OCI-LY1 (cell line): ENCODE data around the gene EPHB2.

Source experiments
- EZH2 ChIP-seq: fragments of 200-600 bp; sonication (generic), shearing (Covaris generic); IDR thresholded peaks from 2 replicates; pipeline ENCODE4 v1.8.0; 2017; ENCODE audit warnings: borderline replicate concordance, mixed run types, mild to moderate bottlenecking, antibody characterized with exemption, low read length, moderate library complexity, mixed read lengths
- TF ChIP-seq, protein P1 (sequence below): fragments of 200-600 bp; sonication (generic), shearing (Covaris generic); IDR thresholded peaks from 2 replicates; pipeline ENCODE4 v1.5.1; 2017; ENCODE audit warnings: mild to moderate bottlenecking, antibody characterized with exemption, low read length, moderate library complexity, mixed read lengths

DNA sequence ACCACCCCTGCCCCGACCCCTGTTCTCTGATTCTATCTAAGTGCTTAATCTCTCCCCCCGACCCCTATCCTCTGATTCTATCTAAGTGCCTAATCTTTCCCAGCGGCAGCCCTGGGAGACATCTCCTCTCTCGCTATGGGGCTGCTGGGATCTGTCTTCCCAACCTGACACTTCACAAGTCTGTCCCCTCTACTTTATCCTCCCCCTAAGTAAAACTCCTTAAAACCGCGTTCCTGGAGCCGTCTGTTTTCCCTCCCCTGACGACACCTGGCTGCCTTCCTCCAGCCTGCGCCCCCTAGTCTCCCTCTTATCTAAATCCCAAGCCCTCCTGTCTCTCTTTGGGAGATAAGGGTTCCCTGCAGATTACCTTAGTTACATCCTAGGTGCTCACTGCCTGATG lies 30.5 kb downstream of the EPHB2 start:
- TF ChIP-seq, protein P1, sequence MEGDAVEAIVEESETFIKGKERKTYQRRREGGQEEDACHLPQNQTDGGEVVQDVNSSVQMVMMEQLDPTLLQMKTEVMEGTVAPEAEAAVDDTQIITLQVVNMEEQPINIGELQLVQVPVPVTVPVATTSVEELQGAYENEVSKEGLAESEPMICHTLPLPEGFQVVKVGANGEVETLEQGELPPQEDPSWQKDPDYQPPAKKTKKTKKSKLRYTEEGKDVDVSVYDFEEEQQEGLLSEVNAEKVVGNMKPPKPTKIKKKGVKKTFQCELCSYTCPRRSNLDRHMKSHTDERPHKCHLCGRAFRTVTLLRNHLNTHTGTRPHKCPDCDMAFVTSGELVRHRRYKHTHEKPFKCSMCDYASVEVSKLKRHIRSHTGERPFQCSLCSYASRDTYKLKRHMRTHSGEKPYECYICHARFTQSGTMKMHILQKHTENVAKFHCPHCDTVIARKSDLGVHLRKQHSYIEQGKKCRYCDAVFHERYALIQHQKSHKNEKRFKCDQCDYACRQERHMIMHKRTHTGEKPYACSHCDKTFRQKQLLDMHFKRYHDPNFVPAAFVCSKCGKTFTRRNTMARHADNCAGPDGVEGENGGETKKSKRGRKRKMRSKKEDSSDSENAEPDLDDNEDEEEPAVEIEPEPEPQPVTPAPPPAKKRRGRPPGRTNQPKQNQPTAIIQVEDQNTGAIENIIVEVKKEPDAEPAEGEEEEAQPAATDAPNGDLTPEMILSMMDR, result no peak
- TF ChIP-seq EZH2, result no peak
